CD14-positive monocyte (primary cell): Measurements from ENCODE around the gene AEN. TPM values are rescaled to one million over a fixed set of nuclear protein-coding genes. Genes with fewer than 3 reads are reported as not detected.
"Not testable (repeated sequence)": the region's sequence is repeated elsewhere in the genome, so short reads cannot be mapped to it uniquely, and the experiment has no call there.

Experiments
- DNase-seq, 3 donors: peaks; one replicate each; pipeline ENCODE4 v3.0.0-alpha.2; 2011 to 2022
- H2AFZ ChIP-seq: 2 replicates; pipeline ENCODE4 v1.6.0; 2012; ENCODE audit warnings: mild to moderate bottlenecking, low read depth, low read length, inconsistent platforms; ENCODE audit not compliant: insufficient read depth, poor library complexity, severe bottlenecking
- H3K27ac ChIP-seq, 2 donors: 1 replicate in 1 of 2; 2 replicates in 1 of 2; pipeline ENCODE4 v1.5.1; 2012 to 2013; ENCODE audit warnings: low read length in 2 of 2, control low read depth in 1 of 2, inconsistent platforms in 1 of 2, low read depth in 1 of 2, mild to moderate bottlenecking in 1 of 2
- H3K27me3 ChIP-seq, 2 donors: one replicate each; pipeline versions ENCODE4 v1.6.0 to v1.6.1; 2011 to 2013; ENCODE audit warnings: low read length in 2 of 2; ENCODE audit not compliant: control insufficient read depth in 2 of 2, insufficient read depth in 2 of 2
- H3K36me3 ChIP-seq, 2 donors: replicated peaks in 1 of 2; 1 replicate in 1 of 2; 2 replicates in 1 of 2; pipeline versions ENCODE4 v1.5.1 to v1.6.1; 2012 to 2013; ENCODE audit warnings: low read length in 2 of 2, control low read depth in 1 of 2, inconsistent platforms in 1 of 2, mild to moderate bottlenecking in 1 of 2; ENCODE audit not compliant: insufficient read depth in 2 of 2, control insufficient read depth in 1 of 2
- H3K4me1 ChIP-seq, 2 donors: 1 replicate in 1 of 2; 2 replicates in 1 of 2; pipeline versions ENCODE4 v1.5.1 to v1.6.1; 2012 to 2013; ENCODE audit warnings: low read length in 2 of 2, control low read depth in 1 of 2, inconsistent platforms in 1 of 2, mild to moderate bottlenecking in 1 of 2, moderate library complexity in 1 of 2; ENCODE audit not compliant: insufficient read depth in 2 of 2, control insufficient read depth in 1 of 2
- H3K4me2 ChIP-seq: replicated peaks from 2 replicates; pipeline ENCODE3; 2012; ENCODE audit warnings: low read length, moderate library complexity, mild to moderate bottlenecking; ENCODE audit not compliant: poor library complexity, severe bottlenecking; ENCODE audit errors: extremely low read depth
- H3K4me3 ChIP-seq, 3 experiments: fragments of 200-600 bp in 1 of 3; sonication (generic) in 1 of 3; replicated peaks in 1 of 3; 1 replicate in 2 of 3; 2 replicates in 1 of 3; pipeline ENCODE4 v1.5.1; 2011 to 2013; ENCODE audit warnings: low read length in 3 of 3, mild to moderate bottlenecking in 3 of 3, control low read depth in 2 of 3, low read depth in 2 of 3, inconsistent platforms in 1 of 3, moderate library complexity in 1 of 3
- H3K79me2 ChIP-seq: 2 replicates; pipeline ENCODE4 v1.6.0; 2012; ENCODE audit warnings: mild to moderate bottlenecking, control low read depth, inconsistent platforms, low read length, moderate library complexity; ENCODE audit not compliant: insufficient read depth
- H3K9ac ChIP-seq: 2 replicates; pipeline ENCODE4 v1.6.0; 2017; ENCODE audit warnings: low read length, mild to moderate bottlenecking; ENCODE audit not compliant: insufficient read depth, poor library complexity, severe bottlenecking
- H3K9me3 ChIP-seq, 2 donors: replicated peaks in 1 of 2; 1 replicate in 1 of 2; 2 replicates in 1 of 2; pipeline versions ENCODE4 v1.5.1 to v1.6.1; 2012 to 2013; ENCODE audit warnings: low read length in 2 of 2, control low read depth in 1 of 2; ENCODE audit not compliant: control insufficient read depth in 1 of 2, insufficient read depth in 1 of 2
- H4K20me1 ChIP-seq: 2 replicates; pipeline ENCODE4 v1.6.0; 2012; ENCODE audit warnings: mild to moderate bottlenecking, low read length, control low read depth, moderate library complexity; ENCODE audit not compliant: insufficient read depth
- H3K27ac Mint-ChIP-seq, 7 donors: one replicate each; pipeline ENCODE4 v1.8.0; 2020; ENCODE audit warnings: mild to moderate bottlenecking in 7 of 7, mixed read lengths in 7 of 7, moderate library complexity in 6 of 7, inconsistent platforms in 2 of 7
- H3K27me3 Mint-ChIP-seq, 3 donors: one replicate each; pipeline ENCODE4 v1.8.0; 2021 to 2022; ENCODE audit warnings: low read depth in 3 of 3, mild to moderate bottlenecking in 3 of 3, mixed read lengths in 3 of 3, moderate library complexity in 3 of 3, inconsistent platforms in 1 of 3
- H3K36me3 Mint-ChIP-seq, 2 donors: one replicate each; pipeline ENCODE4 v1.8.0; 2020; ENCODE audit warnings: mixed read lengths in 2 of 2, inconsistent platforms in 1 of 2, mild to moderate bottlenecking in 1 of 2
- H3K4me1 Mint-ChIP-seq: one replicate; pipeline ENCODE4 v1.8.0; 2020; ENCODE audit warnings: mild to moderate bottlenecking, mixed read lengths
- H3K4me3 Mint-ChIP-seq, 2 donors: one replicate each; pipeline ENCODE4 v1.8.0; 2020; ENCODE audit warnings: mild to moderate bottlenecking in 2 of 2, mixed read lengths in 2 of 2, moderate library complexity in 1 of 2
- H3K9me3 Mint-ChIP-seq, 7 donors: one replicate each; pipeline ENCODE4 v1.8.0; 2020 to 2022; ENCODE audit warnings: mixed read lengths in 7 of 7, mild to moderate bottlenecking in 6 of 7, moderate library complexity in 6 of 7, inconsistent platforms in 2 of 7
- CTCF ChIP-seq: fragments of 200-600 bp; IDR thresholded peaks from one replicate; pipeline ENCODE4 v1.8.0; 2022; ENCODE audit warnings: antibody characterized with exemption, mild to moderate bottlenecking
- WGBS: methylation state at CpG from one replicate; pipeline ENCODE4 v1.1.5; 2013; ENCODE audit warnings: missing lambda C conversion rate; ENCODE audit not compliant: insufficient coverage; 5-methylcytosine and 5-hydroxymethylcytosine counted together
- intact Hi-C, 2 donors: fragments of 100-400 bp; cut with micrococcal nuclease; formaldehyde crosslinking; loops; one replicate each; pipeline versions ENCODE4 v1.15.0 to v1.15.1; 2023
- polyA plus RNA-seq, 3 donors: library from polyadenylated mRNA; depleted of rRNA in 1 of 3; unstranded in 2 of 3; stranded (reverse) in 1 of 3; fragments of 300-500 nt in 2 of 3; fragments of >200 nt in 1 of 3; fragmentation: Illumina TruSeq in 2 of 3; gene quantifications; 1 replicate in 2 of 3; 2 replicates in 1 of 3; pipeline ENCODE4 v1.2.3, GENCODE V29; 2012 to 2021

Gene AEN
- polyA plus RNA-seq, 3 donors = 4.6 to 10.7 (median 6.3) TPM

GRCh38 chr15:88631464-88632028 lies 10.4 kb downstream of the AEN start:
- Mint-ChIP-seq H3K4me1 (peaks cover 39% of the 10 kb centered on the region), H3K4me3 (peak overlapping the region in 1 of 2 donors; percentile 41), H3K36me3 (peaks cover 42 to 48% of the 10 kb centered on the region in 2 donors), H3K9me3 (peaks cover 0 to 2% (median 0%) of the 10 kb centered on the region in 7 donors), H3K27ac (peak overlapping the region in 6 of 7 donors; percentile 13 to 90 (median 74)), H3K27me3 (no peaks in the 10 kb centered on the region)
- H3K9me3 ChIP-seq = no peaks in the 10 kb centered on the region
- H3K4me3 ChIP-seq = no peak overlapping the region
- H2AFZ ChIP-seq = no peak overlapping the region
- H4K20me1 ChIP-seq = no peaks in the 10 kb centered on the region
- H3K9ac ChIP-seq = no peak overlapping the region
- H3K4me2 ChIP-seq = no peak overlapping the region
- peaks cover 28 to 51% of the 10 kb centered on the region in 2 donors for H3K36me3 ChIP-seq
- H3K4me1 ChIP-seq = peaks cover 20 to 32% of the 10 kb centered on the region in 2 donors
- no peaks in the 10 kb centered on the region for H3K27me3 ChIP-seq
- H3K79me2 ChIP-seq = peaks cover 18% of the 10 kb centered on the region
- DNase-seq = no peak
- no peak for TF ChIP-seq CTCF
- intact Hi-C loops = no loop called here
- WGBS = 94% methylated on average over 9 of the region's 12 CpGs
- peak overlapping the region in 1 of 2 donors; percentile 55 for H3K27ac ChIP-seq

DNA sequence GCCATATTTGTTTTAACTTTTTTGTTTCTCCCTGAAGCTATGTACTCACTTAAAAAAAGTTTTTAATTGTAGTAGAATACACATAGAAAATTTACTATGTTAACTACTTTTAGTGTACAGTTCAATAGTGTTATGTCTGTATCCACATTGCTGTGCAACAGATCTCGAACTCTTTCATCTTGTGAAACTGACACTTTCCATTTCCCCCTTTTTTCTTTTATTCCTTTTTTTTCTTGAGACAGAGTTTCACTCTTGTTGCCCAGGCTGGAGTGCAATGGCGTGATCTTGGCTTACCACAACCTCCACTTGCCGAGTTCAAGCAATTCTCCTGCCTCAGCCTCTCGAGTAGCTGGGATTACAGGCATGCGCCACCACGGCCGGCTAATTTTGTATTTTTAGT lies 11.7 kb downstream of the AEN start:
- peaks cover 14% of the 10 kb centered on the region for H3K79me2 ChIP-seq
- H3K9me3 ChIP-seq, intact Hi-C loops, H3K27me3 Mint-ChIP-seq, H3K9ac ChIP-seq, H3K27me3 ChIP-seq, H3K9me3 Mint-ChIP-seq, H4K20me1 ChIP-seq, H3K4me2 ChIP-seq, H3K4me3 ChIP-seq, H2AFZ ChIP-seq: not testable (repeated sequence)
- H3K4me1 ChIP-seq = peaks cover 22 to 34% of the 10 kb centered on the region in 2 donors
- peak overlapping the region in 1 of 2 donors; percentile 46 for H3K27ac ChIP-seq
- Mint-ChIP-seq H3K4me3 (peak overlapping the region in 1 of 2 donors; percentile 49), H3K36me3 (peaks cover 36 to 44% of the 10 kb centered on the region in 2 donors), H3K27ac (peak overlapping the region; percentile 58 to 90 (median 80)), H3K4me1 (peaks cover 42% of the 10 kb centered on the region)
- DNase-seq = peak in 2 of 3 donors; percentile 23 to 45
- peaks cover 26 to 38% of the 10 kb centered on the region in 2 donors for H3K36me3 ChIP-seq
- WGBS = 0% methylated on average over 1 of the region's 7 CpGs
